Endothelial cell of umbilical vein (primary cell): ENCODE results near the gene ALG6. TPM values are rescaled to one million over a fixed set of nuclear protein-coding genes. Genes with fewer than 3 reads are reported as not detected.

ENCODE experiments used
- BruUV-seq: library from RNA; stranded (reverse); fragments of 400-500 nt; replicated peaks from 2 replicates; lab custom pipeline; 2021; lab: Mats Ljungman, UMichigan
- CTCF ChIA-PET: fragments of 300-600, 350-600 bp; sonication (Branson Sonifier 250); formaldehyde crosslinking; loops from one replicate; lab custom pipeline; 2021; ENCODE audit warnings: antibody characterized with exemption, inconsistent platforms; lab: Charles Lee
- POLR2A ChIA-PET: fragments of 300-600, 350-600 bp; sonication (Branson Sonifier 250); formaldehyde crosslinking; loops from one replicate; lab custom pipeline; 2021; ENCODE audit warnings: antibody characterized with exemption, inconsistent platforms; lab: Charles Lee
- DNase-seq: peaks from one replicate; pipeline ENCODE4 v3.0.0-alpha.2; 2011; ENCODE audit warnings: low read depth, low spot score
- FAIRE-seq: peaks from 2 replicates; lab custom pipeline; 2011; peaks lifted over from hg19 to GRCh38; lab: Jason Lieb, UNC
- H2AFZ ChIP-seq: 2 replicates; pipeline ENCODE4 v1.6.0; 2012; ENCODE audit warnings: low read depth, low read length, control low read depth, inconsistent platforms
- H3K27ac ChIP-seq: 2 replicates; pipeline ENCODE4 v1.5.1; 2011; ENCODE audit warnings: low read depth, mild to moderate bottlenecking, control low read depth, low read length, moderate library complexity; ENCODE audit not compliant: insufficient read depth
- H3K27me3 ChIP-seq, 2 experiments: 2 replicates each; pipeline versions ENCODE4 v1.6.0 to v1.6.1; 2011; ENCODE audit warnings: low read length in 2 of 2, mixed read lengths in 1 of 2; ENCODE audit not compliant: control insufficient read depth in 2 of 2, insufficient read depth in 2 of 2
- H3K36me3 ChIP-seq, 2 experiments: 2 replicates in 1 of 2; 3 replicates in 1 of 2; pipeline ENCODE4 v1.5.1; 2011; ENCODE audit warnings: low read length in 2 of 2, mild to moderate bottlenecking in 1 of 2, moderate library complexity in 1 of 2; ENCODE audit not compliant: control insufficient read depth in 2 of 2, insufficient read depth in 2 of 2; ENCODE audit errors: extremely low read depth in 1 of 2
- H3K4me1 ChIP-seq: 3 replicates; pipeline ENCODE4 v1.5.1; 2011; ENCODE audit warnings: mild to moderate bottlenecking, low read length; ENCODE audit not compliant: control insufficient read depth, insufficient read depth; ENCODE audit errors: extremely low read depth
- H3K4me2 ChIP-seq: 2 replicates; pipeline ENCODE4 v1.6.1; 2011; ENCODE audit warnings: low read length, control low read depth, mixed read lengths; ENCODE audit not compliant: insufficient read depth
- H3K4me3 ChIP-seq, 3 experiments: fragments of 200-600 bp in 1 of 3; sonication (generic), shearing (Covaris generic) in 1 of 3; replicated peaks in 1 of 3; 2 replicates each; pipeline ENCODE4 v1.5.1; 2011 to 2016; ENCODE audit warnings: control low read depth in 3 of 3, low read length in 3 of 3, mild to moderate bottlenecking in 2 of 3, inconsistent platforms in 1 of 3, low read depth in 1 of 3, moderate library complexity in 1 of 3; ENCODE audit not compliant: insufficient read depth in 1 of 3
- H3K79me2 ChIP-seq: 2 replicates; pipeline ENCODE4 v1.6.0; 2012; ENCODE audit warnings: low read length, inconsistent platforms; ENCODE audit not compliant: control insufficient read depth, insufficient read depth
- H3K9ac ChIP-seq: replicated peaks from 2 replicates; pipeline ENCODE3; 2011; ENCODE audit warnings: low read length, control low read depth; ENCODE audit not compliant: insufficient read depth; ENCODE audit errors: extremely low read depth
- H3K9me1 ChIP-seq: replicated peaks from 3 replicates; pipeline ENCODE4 v1.6.0; 2011; ENCODE audit warnings: mild to moderate bottlenecking, low read length; ENCODE audit not compliant: control insufficient read depth, insufficient read depth; ENCODE audit errors: extremely low read depth
- H3K9me3 ChIP-seq: replicated peaks from 2 replicates; pipeline ENCODE4 v1.5.1; 2012; ENCODE audit warnings: low read length, inconsistent platforms; ENCODE audit not compliant: control insufficient read depth, insufficient read depth
- H4K20me1 ChIP-seq: replicated peaks from 2 replicates; pipeline ENCODE3; 2011; ENCODE audit warnings: mild to moderate bottlenecking, low read length; ENCODE audit not compliant: control insufficient read depth, insufficient read depth; ENCODE audit errors: extremely low read depth
- EZH2 ChIP-seq: IDR thresholded peaks from 2 replicates; pipeline ENCODE4 v1.6.1; 2012; ENCODE audit warnings: borderline replicate concordance, low read depth, mild to moderate bottlenecking, moderate library complexity, low read length, inconsistent platforms; ENCODE audit not compliant: severe bottlenecking
- FOS ChIP-seq: IDR thresholded peaks from 2 replicates; pipeline ENCODE4 v1.6.1; 2011; ENCODE audit warnings: mild to moderate bottlenecking, low read length, moderate library complexity, borderline replicate concordance; ENCODE audit not compliant: insufficient read depth
- GATA2 ChIP-seq: IDR thresholded peaks from 2 replicates; pipeline ENCODE4 v1.7.0; 2011; ENCODE audit warnings: low read depth, mild to moderate bottlenecking, moderate library complexity, mixed read lengths, low read length; ENCODE audit not compliant: insufficient read length, insufficient read depth
- JUN ChIP-seq: IDR thresholded peaks from 2 replicates; pipeline ENCODE4 v1.6.1; 2011; ENCODE audit warnings: borderline replicate concordance, low read depth; ENCODE audit not compliant: insufficient read length, insufficient read depth
- MYC ChIP-seq: IDR thresholded peaks from one replicate; pipeline ENCODE4 v1.6.1; 2011; ENCODE audit warnings: mild to moderate bottlenecking, low read depth, low read length
- POLR2A ChIP-seq: IDR thresholded peaks from 2 replicates; pipeline ENCODE4 v1.6.1; 2012; ENCODE audit warnings: low read depth, mild to moderate bottlenecking, control low read depth, low read length
- POLR2AphosphoS5 ChIP-seq: IDR thresholded peaks from 2 replicates; pipeline ENCODE4 v1.6.1; 2012; ENCODE audit warnings: low read depth, mild to moderate bottlenecking, control low read depth, low read length, moderate library complexity; ENCODE audit not compliant: insufficient read depth
- dilution Hi-C: fragments of 300-500 bp; cut with MboI; formaldehyde crosslinking; loops from one replicate; pipeline ENCODE4 v1.15.0; 2019; ENCODE audit warnings: low sequenced_read_pairs; ENCODE audit not compliant: extremely low pct_ligation_motif_present
- intact Hi-C: fragments of 100-400 bp; cut with micrococcal nuclease; formaldehyde crosslinking; loops from one replicate; pipeline ENCODE4 v1.10.0; 2022
- polyA plus RNA-seq, 4 experiments: library from polyadenylated mRNA; depleted of rRNA in 3 of 4; stranded (reverse) in 3 of 4; unstranded in 1 of 4; fragments of >200 nt; gene quantifications; 2 replicates each; pipeline versions ENCODE4 v1.2.1 to v1.2.3, GENCODE V29; 2011 to 2012; ENCODE audit warnings: missing spikeins in 1 of 4
- total RNA-seq: library from RNA; stranded (reverse); gene quantifications from 2 replicates; pipeline ENCODE4 v1.2.3, GENCODE V29; 2021
- TF ChIP-seq, protein P1 (sequence below), 2 donors: IDR thresholded peaks; 1 replicate in 1 of 2; 2 replicates in 1 of 2; pipeline ENCODE4 v1.5.1; 2011; ENCODE audit warnings: low read length in 2 of 2, mild to moderate bottlenecking in 2 of 2, moderate library complexity in 2 of 2, control low read depth in 1 of 2, inconsistent platforms in 1 of 2, low read depth in 1 of 2; ENCODE audit not compliant: insufficient read depth in 1 of 2; ENCODE audit errors: extremely low read depth in 1 of 2
- TF ChIP-seq, protein P2 (sequence below): IDR thresholded peaks from 2 replicates; pipeline ENCODE4 v1.6.1; 2011; ENCODE audit not compliant: insufficient read depth, insufficient read length

ALG6 gene
- total and polyA plus RNA-seq, 2 donors (not counting 3 experiments of a cell fraction or from before 2014, with no cell fraction given), result 14.4 to 17.3 TPM

DNA sequence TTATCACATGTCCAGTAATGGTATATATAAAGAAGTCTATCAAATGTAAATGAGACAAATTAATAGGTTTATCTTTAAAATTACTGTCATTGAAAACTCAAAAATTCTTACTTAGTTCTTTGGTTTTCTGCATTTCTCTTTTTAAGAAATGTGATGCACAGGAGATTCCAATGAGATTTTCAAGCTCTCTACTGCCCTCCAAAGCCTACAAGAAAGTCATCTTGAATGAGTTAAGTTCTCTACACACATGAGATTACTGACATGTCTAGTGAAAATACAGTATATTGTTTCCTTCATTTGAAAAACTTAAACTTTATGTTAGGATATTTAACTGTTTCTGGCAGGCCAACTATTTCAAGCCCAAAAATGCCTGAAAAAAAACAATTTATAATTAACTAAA, 86.8 kb downstream of the ALG6 start:
- Histone ChIP-seq H2AFZ (no peak overlapping the region), H3K9ac (no peak overlapping the region), H3K4me1 (no peaks in the 10 kb centered on the region), H3K36me3 (no peaks in the 10 kb centered on the region), H3K27me3 (no peaks in the 10 kb centered on the region), H4K20me1 (no peaks in the 10 kb centered on the region), H3K27ac (no peak overlapping the region), H3K9me3 (no peaks in the 10 kb centered on the region), H3K4me3 (no peak overlapping the region), H3K79me2 (no peaks in the 10 kb centered on the region), H3K9me1 (no peaks in the 10 kb centered on the region), H3K4me2 (no peak overlapping the region)
- ChIA-PET CTCF (interaction anchor here (0.6 to 3.3 kb wide), 5 partner anchors 9 to 43 kb away, joined by 3 to 18 read pairs (median 3); no protein-coding TSS in a partner anchor), POLR2A (no interaction called here)
- dilution Hi-C loops, result no loop called here
- no TSS peak for BruUV-seq
- TF ChIP-seq JUN (no peak), EZH2 (no peak)
- TF ChIP-seq, protein P1, sequence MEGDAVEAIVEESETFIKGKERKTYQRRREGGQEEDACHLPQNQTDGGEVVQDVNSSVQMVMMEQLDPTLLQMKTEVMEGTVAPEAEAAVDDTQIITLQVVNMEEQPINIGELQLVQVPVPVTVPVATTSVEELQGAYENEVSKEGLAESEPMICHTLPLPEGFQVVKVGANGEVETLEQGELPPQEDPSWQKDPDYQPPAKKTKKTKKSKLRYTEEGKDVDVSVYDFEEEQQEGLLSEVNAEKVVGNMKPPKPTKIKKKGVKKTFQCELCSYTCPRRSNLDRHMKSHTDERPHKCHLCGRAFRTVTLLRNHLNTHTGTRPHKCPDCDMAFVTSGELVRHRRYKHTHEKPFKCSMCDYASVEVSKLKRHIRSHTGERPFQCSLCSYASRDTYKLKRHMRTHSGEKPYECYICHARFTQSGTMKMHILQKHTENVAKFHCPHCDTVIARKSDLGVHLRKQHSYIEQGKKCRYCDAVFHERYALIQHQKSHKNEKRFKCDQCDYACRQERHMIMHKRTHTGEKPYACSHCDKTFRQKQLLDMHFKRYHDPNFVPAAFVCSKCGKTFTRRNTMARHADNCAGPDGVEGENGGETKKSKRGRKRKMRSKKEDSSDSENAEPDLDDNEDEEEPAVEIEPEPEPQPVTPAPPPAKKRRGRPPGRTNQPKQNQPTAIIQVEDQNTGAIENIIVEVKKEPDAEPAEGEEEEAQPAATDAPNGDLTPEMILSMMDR (IDR thresholded peaks at IDR 0.05; ENCODE audit: extremely low read depth in 1 of 2, insufficient read depth in 1 of 2, low read depth in 1 of 2, low read length in 2 of 2), result no peak
- intact Hi-C loops, result no loop called here
- FAIRE-seq (no peak), DNase-seq (peak; percentile 11)

DNA sequence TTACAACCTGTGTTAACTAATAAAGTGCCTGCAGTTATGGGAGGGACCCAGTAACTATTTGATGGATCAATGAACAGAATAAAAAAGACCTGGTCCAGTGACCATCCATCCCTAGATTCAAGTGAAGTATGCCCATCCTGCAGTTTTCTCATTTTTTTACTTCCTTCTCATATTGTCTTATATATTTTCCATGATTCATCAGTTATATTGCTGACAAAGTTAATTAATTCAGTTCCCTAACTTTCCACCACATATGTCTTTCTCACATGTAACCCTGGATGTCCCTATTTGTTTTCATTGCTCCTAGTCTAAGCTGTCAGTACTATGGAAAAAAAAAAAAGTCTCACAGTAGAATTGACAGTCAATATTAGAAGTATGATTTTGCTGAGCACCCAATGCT, 91.3 kb downstream of the ALG6 start:
- peaks cover 2% of the 10 kb centered on the region for H3K9me3 ChIP-seq
- no peak overlapping the region for H3K4me3 ChIP-seq
- no peak overlapping the region for H3K9ac ChIP-seq
- no peaks in the 10 kb centered on the region for H3K9me1 ChIP-seq
- FAIRE-seq (no peak), DNase-seq (no peak)
- H3K27me3 ChIP-seq, result no peaks in the 10 kb centered on the region
- H3K36me3 ChIP-seq, result no peaks in the 10 kb centered on the region
- CTCF ChIA-PET, result no interaction called here
- no peaks in the 10 kb centered on the region for H4K20me1 ChIP-seq
- POLR2A ChIA-PET, result no interaction called here
- intact Hi-C loops (no loop called here), dilution Hi-C loops (no loop called here)
- H3K79me2 ChIP-seq, result no peaks in the 10 kb centered on the region
- peaks cover 9% of the 10 kb centered on the region for H3K4me1 ChIP-seq
- H2AFZ ChIP-seq, result no peak overlapping the region
- no TSS peak for BruUV-seq
- no peak for TF ChIP-seq GATA2
- TF ChIP-seq, protein P1 (IDR thresholded peaks at IDR 0.05; ENCODE audit: extremely low read depth in 1 of 2, insufficient read depth in 1 of 2, low read depth in 1 of 2, low read length in 2 of 2), result no peak
- TF ChIP-seq MYC, result no peak
- TF ChIP-seq, protein P2, sequence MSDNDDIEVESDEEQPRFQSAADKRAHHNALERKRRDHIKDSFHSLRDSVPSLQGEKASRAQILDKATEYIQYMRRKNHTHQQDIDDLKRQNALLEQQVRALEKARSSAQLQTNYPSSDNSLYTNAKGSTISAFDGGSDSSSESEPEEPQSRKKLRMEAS, result no peak
- TF ChIP-seq EZH2, result no peak
- no peak for TF ChIP-seq JUN
- no peak for TF ChIP-seq POLR2A
- TF ChIP-seq FOS, result no peak
- TF ChIP-seq POLR2AphosphoS5, result no peak
- no peak overlapping the region for H3K27ac ChIP-seq
- no peak overlapping the region for H3K4me2 ChIP-seq
